ENCODE measurements around the gene FGD6.
"Not testable (repeated sequence)": the region's sequence is repeated elsewhere in the genome, so short reads cannot be mapped to it uniquely, and the experiment has no call there.

The FGD6 gene

DNA sequence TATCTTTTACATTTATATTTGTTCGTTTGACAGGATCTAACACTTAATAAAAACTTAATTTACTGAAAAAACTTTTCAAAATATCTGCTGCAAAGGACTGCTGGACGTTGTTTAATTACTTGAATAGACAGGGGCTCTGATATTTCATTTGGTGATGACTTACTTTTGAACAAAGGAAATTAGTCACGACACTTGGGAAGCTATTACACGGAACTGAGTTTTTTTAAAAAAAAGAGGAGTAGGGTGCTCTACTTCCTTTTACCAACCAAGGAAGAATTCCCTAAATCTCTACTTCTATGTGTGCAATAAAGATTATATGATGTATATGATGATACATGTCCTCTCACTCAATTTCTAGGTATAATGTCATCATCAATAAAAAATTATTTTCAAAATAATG is 4.7 kb downstream of the FGD6 start:
- in situ Hi-C loops (cut with MboI; ENCODE audit: low pct_unique_long_range_greater_than_20kb, low sequenced_read_pairs) = no loop called here
- DNase-seq = no peak

DNA sequence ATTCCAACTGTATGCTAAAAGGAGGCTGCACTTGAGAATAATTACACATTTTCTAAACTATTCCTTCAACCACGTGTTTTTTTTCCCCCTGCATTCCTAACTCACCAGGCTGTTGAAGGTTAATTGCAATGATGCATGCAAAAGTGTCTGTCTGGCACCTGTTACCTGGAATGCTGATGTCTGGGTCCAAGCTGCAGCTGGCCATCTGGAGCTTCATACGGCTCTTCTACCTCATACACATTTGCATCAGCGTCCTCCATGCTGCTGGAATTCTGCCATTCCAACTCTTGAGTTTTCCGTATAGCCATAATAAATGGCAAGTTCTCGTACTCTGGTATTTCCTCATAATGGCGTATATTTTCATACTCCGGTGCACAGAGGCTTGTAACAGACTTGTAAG is 8.6 kb downstream of the FGD6 start:
- DNase-seq = no peak
- in situ Hi-C loops (cut with MboI; ENCODE audit: low pct_unique_long_range_greater_than_20kb, low sequenced_read_pairs) = no loop called here

DNA sequence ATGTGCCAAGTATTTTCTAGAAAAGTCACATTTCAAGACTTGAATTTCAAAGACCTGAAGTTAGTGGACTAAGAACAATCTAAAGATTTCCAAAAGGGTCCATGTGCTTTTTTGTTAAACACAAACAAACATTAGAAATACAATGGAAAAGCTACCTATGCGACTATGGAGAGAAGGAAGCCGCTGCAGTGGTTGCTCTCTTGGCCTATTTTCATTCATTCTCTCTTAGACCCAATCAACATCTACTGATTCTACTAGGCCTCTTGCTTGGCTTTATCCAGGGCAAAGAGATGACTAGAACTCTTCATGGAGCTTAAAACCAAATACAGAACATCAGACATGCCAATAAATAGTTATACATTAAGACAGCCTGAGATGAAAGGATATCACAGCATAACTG is 9.9 kb downstream of the FGD6 start:
- DNase-seq = no peak
- in situ Hi-C loops (cut with MboI; ENCODE audit: low pct_unique_long_range_greater_than_20kb, low sequenced_read_pairs) = no loop called here

DNA sequence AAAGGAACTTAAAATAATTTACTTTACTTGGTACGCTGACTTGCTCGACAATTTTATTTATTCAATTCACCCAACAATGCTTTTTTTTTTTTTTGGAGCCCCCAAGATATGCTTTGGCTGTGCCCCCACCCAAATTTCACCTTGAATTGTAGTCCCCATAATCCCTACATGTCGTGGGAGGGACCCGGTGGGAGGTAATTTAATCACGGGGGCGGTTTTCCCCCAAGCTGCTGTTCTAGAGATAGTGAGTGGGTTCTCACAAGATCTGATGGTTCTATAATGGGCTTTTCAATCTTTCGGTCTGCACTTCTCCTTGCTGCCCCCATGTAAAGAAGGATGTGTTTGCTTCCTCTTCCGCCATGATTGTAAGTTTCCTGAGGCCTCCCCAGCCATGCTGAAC is 10.4 kb downstream of the FGD6 start:
- DNase-seq = no peak
- in situ Hi-C loops (cut with MboI; ENCODE audit: low pct_unique_long_range_greater_than_20kb, low sequenced_read_pairs) = no loop called here

DNA sequence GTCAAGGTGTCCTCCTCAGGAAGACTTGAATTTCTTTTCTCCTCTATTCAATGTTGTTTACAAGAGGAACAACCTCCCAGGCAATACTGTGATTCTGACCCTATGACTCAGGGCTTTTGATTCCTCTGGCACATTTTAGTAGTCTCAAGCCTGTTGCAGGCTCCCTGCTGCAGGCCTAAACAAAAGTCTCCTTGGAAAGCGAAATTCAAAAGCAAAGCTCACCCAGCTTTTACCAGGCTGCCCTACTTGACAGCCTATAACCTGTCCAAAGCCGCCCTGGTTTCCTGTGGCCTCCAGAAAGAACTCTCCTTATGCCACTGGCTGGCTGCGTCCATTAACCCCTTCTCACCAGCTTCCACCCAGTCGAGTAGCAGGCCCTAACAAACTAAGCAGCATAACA is 11.6 kb downstream of the FGD6 start:
- DNase-seq = peak; percentile 42
- in situ Hi-C loops (cut with MboI; ENCODE audit: low pct_unique_long_range_greater_than_20kb, low sequenced_read_pairs) = no loop called here

DNA sequence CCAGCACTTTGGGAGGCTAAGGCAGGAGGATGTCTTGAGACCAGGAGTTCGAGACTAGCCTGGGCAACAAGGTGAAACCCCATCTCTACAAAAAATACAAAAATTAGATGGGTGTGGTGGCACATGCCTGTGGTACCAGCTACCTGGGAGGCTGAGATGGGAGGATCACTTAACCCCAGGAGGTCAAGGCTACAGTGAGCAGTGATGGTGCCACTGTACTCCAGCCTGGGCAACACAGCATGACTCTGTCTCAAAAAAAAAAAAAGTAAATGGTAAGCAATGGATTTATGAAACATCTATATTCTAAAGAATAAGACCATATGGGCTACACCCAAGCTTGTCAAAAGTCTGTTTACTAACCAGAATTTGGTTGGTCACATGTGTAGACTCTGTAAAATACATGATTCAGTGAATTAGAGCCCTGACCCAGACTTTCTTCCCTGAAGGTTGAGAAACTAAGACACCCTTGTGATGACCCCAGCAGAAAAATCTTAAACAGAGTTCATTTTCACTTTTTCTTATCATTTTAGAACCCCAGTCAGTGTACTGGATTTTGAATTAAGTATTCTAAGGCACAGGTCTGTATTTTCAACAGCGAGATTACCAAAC is 12.1 kb downstream of the FGD6 start:
- DNase-seq = no peak
- in situ Hi-C loops (cut with MboI; ENCODE audit: low pct_unique_long_range_greater_than_20kb, low sequenced_read_pairs) = no loop called here

DNA sequence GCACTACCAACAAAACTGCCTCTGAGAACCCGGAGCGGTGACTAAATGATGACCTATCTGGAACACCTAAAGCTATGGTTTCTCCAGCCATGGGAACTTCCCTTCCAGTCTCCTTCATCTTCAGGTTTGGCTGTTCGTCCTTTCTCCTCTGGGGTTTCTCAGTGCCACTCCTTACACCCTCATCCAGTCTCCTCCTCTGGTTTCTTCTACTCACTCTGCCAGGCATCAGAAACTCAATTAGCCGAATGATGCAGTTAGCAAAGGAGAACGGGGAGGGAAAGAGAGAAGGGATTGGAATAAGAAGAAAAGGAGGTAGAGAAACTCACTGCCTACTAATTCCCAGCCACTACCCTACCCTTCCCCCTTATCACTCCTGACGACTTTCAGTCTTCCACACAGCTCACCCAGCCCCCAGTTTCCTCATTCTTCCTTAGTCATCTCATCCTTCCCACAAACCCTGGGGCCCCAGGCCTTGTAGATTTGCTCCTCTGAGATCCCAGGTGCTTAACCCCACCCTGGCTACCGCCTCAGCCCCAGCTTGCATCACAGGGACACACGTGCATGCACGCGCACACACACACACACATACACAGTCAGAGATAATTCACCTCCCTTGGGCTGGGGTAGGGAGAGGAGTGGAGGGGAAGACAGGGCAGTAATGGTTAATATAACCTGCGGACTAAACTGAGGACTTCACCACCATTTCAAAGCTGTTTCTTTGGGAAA is 13.0 kb downstream of the FGD6 start:
- in situ Hi-C loops (cut with MboI; ENCODE audit: low pct_unique_long_range_greater_than_20kb, low sequenced_read_pairs) = no loop called here
- DNase-seq = peak; percentile 71

DNA sequence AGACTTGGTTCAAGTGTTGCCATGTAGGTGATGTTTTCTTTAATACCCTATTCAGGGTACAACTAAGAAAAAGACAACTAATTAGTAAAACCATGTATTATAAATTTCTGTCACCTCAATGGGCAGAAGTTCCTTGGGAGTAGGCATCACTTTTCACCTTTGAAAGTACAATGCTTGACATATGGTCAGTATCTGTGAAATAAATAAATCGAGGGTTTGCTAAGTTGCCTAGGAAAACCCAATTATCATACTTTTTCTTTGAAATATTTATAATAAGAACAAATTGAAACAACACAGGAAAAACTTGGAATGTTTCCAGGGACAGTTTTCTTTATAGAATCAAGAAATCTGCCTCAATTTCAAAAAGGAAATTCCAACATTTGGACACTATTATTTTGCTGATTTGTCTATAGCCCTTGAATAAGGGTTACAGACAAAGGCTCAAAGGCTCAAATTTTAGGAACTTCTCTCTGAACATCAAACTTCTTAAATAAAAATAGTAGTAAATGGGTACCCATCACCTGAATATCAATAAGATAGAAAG is 13.7 kb downstream of the FGD6 start:
- in situ Hi-C loops (cut with MboI; ENCODE audit: low pct_unique_long_range_greater_than_20kb, low sequenced_read_pairs) = no loop called here
- DNase-seq = no peak

DNA sequence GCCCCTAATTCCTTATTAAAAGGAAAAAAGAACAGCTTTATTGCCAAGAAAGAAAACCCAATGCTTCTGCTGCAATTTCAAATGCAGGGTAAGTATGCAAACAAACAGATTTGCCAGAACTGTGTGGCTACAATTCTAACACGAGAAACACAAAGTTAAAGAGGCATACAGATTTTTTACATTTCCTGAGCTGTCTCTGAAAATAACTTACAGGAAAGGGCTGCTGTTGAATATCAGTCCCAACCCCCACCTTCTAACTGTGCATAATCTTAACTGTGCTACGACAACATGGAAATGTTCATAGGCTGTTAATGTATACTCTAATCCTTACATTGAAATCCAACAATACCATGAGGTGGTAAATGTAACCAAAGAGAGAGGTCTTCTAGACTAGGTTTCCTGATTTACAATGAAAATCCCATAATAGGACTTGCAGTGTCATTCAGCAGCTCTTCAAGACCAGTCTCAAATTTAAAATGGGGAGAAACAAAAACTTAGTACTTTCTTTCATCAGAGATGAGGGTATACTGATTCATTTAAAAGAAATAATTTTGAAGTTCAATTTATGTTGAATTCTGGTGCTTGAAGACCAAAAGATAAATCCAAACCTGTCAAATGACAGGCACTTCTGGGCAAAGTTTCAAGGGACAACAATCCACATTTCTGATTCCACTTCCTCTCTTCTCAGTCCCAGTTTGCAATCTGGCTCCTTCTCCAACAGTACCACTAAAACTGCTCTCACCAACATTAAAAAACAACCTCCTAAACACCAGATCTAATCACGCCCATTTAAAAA is 14.4 kb downstream of the FGD6 start:
- DNase-seq = peak; percentile 58
- in situ Hi-C loops (cut with MboI; ENCODE audit: low pct_unique_long_range_greater_than_20kb, low sequenced_read_pairs) = no loop called here

DNA sequence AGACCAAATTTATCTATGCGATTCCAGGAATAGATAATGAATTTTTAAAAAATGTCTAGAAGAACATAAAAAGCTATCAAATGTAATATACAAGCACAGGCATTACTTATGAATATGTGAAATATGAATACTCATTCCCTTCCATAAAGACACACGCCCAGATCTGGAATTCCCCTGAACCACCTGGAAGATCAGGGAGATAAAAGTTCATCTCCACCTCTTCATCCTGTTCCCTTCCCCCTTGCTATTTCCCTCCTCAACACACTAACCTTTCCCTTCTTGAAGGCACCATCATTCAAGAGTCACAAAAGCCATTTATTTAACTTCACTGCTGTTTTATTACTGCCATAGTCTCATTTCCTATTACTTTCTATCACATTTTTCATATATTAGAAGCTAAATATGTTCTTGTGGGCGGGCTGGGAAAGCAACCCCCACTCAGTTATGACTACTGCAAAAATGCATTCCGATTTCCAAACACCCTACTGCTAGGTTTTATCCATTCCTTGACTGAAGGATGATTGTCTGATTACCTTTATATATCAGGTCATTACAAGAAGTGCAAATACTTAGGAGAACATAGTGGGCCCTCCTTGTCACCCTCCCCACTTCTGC is 16.1 kb downstream of the FGD6 start:
- no peak for DNase-seq

DNA sequence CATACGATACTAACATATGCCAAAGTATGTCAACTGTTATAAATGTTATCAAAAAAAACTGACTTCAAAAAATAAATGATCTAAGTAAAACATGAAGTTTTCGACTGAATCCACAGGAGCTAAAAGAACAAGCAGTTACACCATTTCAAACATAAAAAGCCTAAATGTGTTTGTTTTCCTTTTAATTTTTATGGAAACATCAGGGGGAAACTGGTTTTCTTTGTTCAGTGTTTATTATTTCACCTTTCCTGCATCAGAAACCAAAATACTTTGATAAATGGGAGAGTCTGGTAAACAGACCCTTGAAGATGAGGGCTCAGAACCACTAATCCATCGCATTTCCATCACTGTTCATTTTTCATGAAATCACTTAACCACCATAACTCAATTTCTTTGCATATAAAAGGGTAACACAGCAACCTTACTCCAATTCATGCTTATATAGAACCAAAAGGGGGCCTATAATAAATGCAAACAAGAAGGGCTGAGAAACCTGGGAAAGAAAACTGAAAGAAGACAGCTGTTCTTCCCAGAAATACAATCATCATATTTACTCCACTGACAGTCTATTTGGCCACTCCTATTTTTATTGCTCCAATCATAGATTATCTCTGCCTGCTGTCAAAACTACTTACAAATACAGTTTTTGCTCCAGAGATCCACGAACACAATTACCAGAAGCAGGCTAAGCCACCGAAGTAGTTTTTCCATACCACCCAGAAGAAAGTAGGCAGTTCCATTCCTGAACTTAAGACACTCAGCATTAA is 17.0 kb downstream of the FGD6 start:
- in situ Hi-C loops (cut with MboI; ENCODE audit: low pct_unique_long_range_greater_than_20kb, low sequenced_read_pairs) = no loop called here
- DNase-seq = no peak

More for the DNA sequence above, 16.1 kb downstream of the FGD6 start:
- in situ Hi-C loops (cut with MboI; ENCODE audit: low pct_unique_long_range_greater_than_20kb, low sequenced_read_pairs) = no loop called here

DNA sequence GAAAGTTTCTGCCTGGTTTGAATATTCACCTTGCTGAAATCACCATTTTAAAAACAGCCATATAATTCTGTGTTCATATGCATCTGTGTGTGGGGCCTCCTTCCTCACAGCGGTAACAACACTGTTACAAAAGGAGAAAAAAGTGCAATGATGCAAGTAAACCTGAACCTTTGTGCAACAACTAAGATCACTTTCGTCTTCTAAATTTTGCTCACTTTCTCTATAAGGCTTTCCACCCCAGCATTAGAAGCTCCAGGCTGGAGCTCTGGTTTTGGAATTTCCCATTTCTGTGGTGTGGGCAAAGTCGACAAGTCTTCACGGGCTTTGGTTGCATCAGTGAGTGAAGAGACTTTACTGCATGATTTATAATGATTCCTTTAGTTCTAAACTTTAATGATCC is 18.4 kb downstream of the FGD6 start:
- in situ Hi-C loops (cut with MboI; ENCODE audit: low pct_unique_long_range_greater_than_20kb, low sequenced_read_pairs) = no loop called here
- no peak for DNase-seq

DNA sequence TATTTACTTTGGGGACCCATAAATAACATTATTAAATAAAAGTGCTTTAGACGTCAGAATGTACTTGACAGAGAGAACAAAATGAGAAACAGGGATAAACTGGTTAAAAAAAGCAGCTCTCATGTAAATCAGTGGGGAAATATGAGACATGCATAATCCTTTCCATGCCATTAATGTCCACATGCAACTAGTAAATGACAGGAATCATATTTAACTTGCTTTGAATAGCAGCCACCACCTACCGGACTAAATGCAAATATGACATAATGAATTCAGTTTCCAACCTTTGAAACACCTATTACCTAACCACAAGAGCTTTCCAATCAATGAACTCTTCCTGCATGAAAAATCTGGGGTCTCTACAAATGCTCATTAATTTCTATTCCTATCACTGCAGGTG is 19.6 kb downstream of the FGD6 start:
- no peak for DNase-seq
- in situ Hi-C loops (cut with MboI; ENCODE audit: low pct_unique_long_range_greater_than_20kb, low sequenced_read_pairs) = no loop called here

DNA sequence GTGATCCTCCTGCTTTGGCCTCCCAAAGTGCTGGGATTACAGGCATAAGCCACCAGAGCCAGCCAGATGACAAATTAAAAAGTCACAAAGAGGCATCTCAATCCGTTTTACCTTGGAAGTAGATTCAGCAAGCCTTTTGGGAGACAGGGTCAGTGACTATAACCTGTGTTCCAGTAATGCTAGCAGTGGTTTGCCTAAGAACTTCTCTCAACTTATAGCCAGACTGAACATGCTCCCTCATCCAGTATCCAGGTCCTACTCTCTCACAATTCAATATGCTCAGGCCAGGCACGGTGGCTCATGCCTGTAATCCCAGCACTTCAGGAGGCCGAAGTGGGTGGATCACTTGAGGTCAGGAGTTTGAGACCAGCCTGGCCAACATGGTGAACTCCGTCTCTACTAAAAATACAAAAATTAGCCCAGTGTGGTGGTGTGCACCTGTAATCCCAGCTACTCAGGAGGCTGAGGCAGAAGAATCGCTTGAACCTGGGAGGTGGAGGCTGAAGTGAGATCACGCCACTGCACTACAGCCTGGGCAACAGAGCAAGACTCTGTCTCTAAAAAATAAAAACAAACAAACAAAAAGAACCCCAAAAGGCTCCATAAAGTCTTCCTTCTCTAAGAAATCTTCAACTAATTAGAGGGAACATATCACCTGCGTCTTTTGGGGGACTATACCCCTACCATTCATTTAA is 20.2 kb downstream of the FGD6 start:
- DNase-seq; in situ Hi-C loops (cut with MboI; ENCODE audit: low pct_unique_long_range_greater_than_20kb, low sequenced_read_pairs): not testable (repeated sequence)

DNA sequence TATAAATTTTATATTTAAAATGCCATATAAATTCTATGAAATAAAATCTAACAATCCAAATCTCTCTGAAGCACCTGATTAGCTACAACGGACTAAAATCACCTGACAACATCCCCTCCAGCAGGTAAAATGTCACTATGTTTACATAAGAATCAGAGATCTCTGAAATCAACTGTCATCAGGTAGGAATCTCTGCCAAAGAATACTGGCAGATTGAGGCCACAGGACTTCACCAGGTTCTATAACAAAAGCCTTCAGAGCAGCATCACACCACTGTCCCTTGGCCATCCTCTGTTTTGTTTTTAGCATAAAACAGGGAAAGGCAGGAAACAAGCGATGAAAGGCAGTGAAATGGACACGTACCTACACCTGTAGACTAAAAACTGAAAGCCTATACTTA is 22.1 kb downstream of the FGD6 start:
- DNase-seq = no peak
- in situ Hi-C loops (cut with MboI; ENCODE audit: low pct_unique_long_range_greater_than_20kb, low sequenced_read_pairs) = no loop called here

DNA sequence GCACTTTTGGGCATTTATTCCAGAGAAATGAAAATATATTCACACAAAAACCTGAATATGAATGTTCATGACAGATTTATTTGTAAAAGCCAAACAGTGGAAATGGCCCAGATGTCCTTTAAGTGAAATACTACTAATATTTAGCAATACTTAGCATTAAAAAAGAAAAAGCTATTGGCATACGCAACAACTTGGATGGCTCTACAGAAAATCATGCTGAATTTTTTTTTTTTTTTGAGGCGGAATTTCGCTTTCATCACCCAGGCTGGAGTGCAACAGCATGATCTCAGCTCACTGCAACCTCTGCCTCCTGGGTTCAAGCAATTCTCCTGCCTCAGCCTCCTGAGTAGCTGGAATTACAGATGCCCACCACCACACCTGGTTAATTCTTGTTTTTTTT is 24.1 kb downstream of the FGD6 start:
- in situ Hi-C loops (cut with MboI; ENCODE audit: low pct_unique_long_range_greater_than_20kb, low sequenced_read_pairs) = no loop called here

DNA sequence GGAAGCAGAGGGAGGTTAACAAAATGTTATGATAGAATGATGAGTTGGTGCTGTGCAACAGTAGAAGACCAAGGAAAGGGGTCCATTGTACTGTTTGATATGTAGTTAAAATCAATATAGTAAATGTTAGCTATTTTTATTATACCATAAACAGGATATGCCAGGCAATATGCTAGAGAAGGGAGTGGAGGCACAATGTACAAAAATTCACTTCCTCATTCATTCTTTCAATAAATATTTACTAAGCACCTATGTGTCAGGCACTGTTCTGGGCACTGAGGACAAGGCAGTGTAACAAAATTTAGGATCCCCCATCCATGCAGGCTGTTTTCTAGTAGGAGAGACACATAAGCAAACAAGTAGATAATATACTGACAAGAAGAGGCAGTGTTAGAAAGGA is 25.0 kb downstream of the FGD6 start:
- in situ Hi-C loops (cut with MboI; ENCODE audit: low pct_unique_long_range_greater_than_20kb, low sequenced_read_pairs) = no loop called here
- DNase-seq = no peak

More for the DNA sequence above, 24.1 kb downstream of the FGD6 start:
- DNase-seq = no peak

DNA sequence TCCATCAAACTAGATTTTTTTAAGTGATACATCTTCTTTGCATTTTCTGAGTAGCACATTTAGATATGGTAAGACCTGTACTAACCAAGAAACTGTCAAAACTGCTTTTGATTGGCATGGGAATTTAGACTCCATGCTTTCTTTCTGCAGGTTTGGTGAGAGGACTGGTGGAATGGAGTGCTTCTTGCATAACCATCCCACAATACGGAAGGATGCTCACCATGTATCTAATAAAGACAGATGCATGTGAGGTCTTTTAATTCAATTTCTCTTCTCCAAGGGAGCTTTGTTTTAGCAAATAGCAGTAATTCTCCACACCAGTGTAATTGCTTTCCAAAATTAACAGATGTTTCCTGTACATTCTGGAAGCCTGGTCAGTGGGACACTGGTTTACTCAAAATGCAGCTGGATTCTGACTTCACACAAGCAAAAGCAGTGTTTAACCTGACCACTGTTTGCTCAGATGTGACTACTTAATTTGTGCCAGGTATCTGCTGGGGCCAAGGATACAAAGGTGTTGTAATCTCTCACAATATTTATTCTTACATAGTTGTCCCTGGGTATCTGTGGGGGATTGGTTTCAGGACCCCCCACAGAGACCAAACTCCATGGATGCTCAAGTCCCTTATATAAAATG is 26.1 kb downstream of the FGD6 start:
- DNase-seq = no peak
- in situ Hi-C loops (cut with MboI; ENCODE audit: low pct_unique_long_range_greater_than_20kb, low sequenced_read_pairs) = no loop called here

Measured in KBM-7 (cell line).